ENCODE measurements around the gene NCL. TPM values are rescaled to one million over a fixed set of nuclear protein-coding genes. Genes with fewer than 3 reads are reported as not detected.

The NCL gene
- total and polyA plus RNA-seq, 2 of the 13 experiments (the other 11 are each of a cell fraction or from before 2014, with no cell fraction given), result 105 to 779 TPM

- TF ChIP-seq ZNF407 (CRISPR knock-in tag; IDR thresholded peaks at IDR 0.05; ENCODE audit: not compliant biosample characterization), result peak; percentile 55
- no peak for TF ChIP-seq ZUFSP (CRISPR knock-in tag; IDR thresholded peaks at IDR 0.05; ENCODE audit: borderline replicate concordance)
- no peak for TF ChIP-seq MTA3 (CRISPR knock-in tag; IDR thresholded peaks at IDR 0.05)
- TF ChIP-seq ZNF280B (CRISPR knock-in tag; IDR thresholded peaks at IDR 0.05; ENCODE audit: borderline replicate concordance), result 0 out of 2 replicates have a peak, but pooled peaks have one; percentile 59
- no peak for TF ChIP-seq RERE (CRISPR knock-in tag; IDR thresholded peaks at IDR 0.05; ENCODE audit: low read depth)
- TF ChIP-seq NFATC3 (CRISPR knock-in tag; IDR thresholded peaks at IDR 0.05), result no peak
- TF ChIP-seq ZNF597 (CRISPR knock-in tag; IDR thresholded peaks at IDR 0.05), result no peak
- TF ChIP-seq CBX5 (CRISPR knock-in tag; IDR thresholded peaks at IDR 0.05; ENCODE audit: borderline replicate concordance), result no peak
Observed at GRCh38 chr2:231411831-231412617, 52.3 kb downstream of the NCL start (continued).

Data from HepG2 (cell line).